Measurements from ENCODE around the gene TBC1D3D.
"Not testable (repeated sequence)": the region's sequence is repeated elsewhere in the genome, so short reads cannot be mapped to it uniquely, and the experiment has no call there.

DNA sequence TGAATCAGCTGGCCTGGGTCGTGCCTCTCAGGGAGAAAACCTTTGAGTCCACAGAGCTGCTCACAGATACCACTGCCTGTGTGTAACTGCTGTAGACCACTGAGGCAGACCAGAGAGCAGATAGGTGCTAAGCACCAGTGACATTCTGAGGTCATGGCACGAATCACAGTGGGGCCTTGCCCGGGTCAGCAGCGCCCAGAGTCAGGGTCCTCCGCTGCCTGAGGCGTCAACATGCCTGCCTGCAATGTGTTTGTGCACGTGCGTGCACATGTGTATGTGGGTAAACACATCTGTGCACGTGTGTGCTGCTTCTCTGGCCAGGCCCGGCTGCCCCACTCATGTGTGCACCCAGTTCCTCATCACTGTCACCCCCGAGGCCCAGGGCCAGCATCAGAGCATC, 14.8 kb upstream of the TBC1D3D start, which contains the start of gene TBC1D3L:
- not testable (repeated sequence) for TF ChIP-seq EZH2phosphoT487 (IDR thresholded peaks at IDR 0.05; ENCODE audit: insufficient read depth, low read depth); EZH2 (IDR thresholded peaks at IDR 0.05; ENCODE audit: insufficient read depth, poor library complexity, severe bottlenecking)
